CD14-positive monocyte (primary cell): ENCODE results near the gene PUM1. TPM values are rescaled to one million over a fixed set of nuclear protein-coding genes. Genes with fewer than 3 reads are reported as not detected.

Source experiments
- DNase-seq, 3 donors: peaks; one replicate each; pipeline ENCODE4 v3.0.0-alpha.2; 2011 to 2022
- H2AFZ ChIP-seq: 2 replicates; pipeline ENCODE4 v1.6.0; 2012; ENCODE audit warnings: mild to moderate bottlenecking, low read depth, low read length, inconsistent platforms; ENCODE audit not compliant: insufficient read depth, poor library complexity, severe bottlenecking
- H3K27ac ChIP-seq, 2 donors: 1 replicate in 1 of 2; 2 replicates in 1 of 2; pipeline ENCODE4 v1.5.1; 2012 to 2013; ENCODE audit warnings: low read length in 2 of 2, control low read depth in 1 of 2, inconsistent platforms in 1 of 2, low read depth in 1 of 2, mild to moderate bottlenecking in 1 of 2
- H3K27me3 ChIP-seq, 2 donors: one replicate each; pipeline versions ENCODE4 v1.6.0 to v1.6.1; 2011 to 2013; ENCODE audit warnings: low read length in 2 of 2; ENCODE audit not compliant: control insufficient read depth in 2 of 2, insufficient read depth in 2 of 2
- H3K36me3 ChIP-seq, 2 donors: replicated peaks in 1 of 2; 1 replicate in 1 of 2; 2 replicates in 1 of 2; pipeline versions ENCODE4 v1.5.1 to v1.6.1; 2012 to 2013; ENCODE audit warnings: low read length in 2 of 2, control low read depth in 1 of 2, inconsistent platforms in 1 of 2, mild to moderate bottlenecking in 1 of 2; ENCODE audit not compliant: insufficient read depth in 2 of 2, control insufficient read depth in 1 of 2
- H3K4me1 ChIP-seq, 2 donors: 1 replicate in 1 of 2; 2 replicates in 1 of 2; pipeline versions ENCODE4 v1.5.1 to v1.6.1; 2012 to 2013; ENCODE audit warnings: low read length in 2 of 2, control low read depth in 1 of 2, inconsistent platforms in 1 of 2, mild to moderate bottlenecking in 1 of 2, moderate library complexity in 1 of 2; ENCODE audit not compliant: insufficient read depth in 2 of 2, control insufficient read depth in 1 of 2
- H3K4me2 ChIP-seq: replicated peaks from 2 replicates; pipeline ENCODE3; 2012; ENCODE audit warnings: low read length, moderate library complexity, mild to moderate bottlenecking; ENCODE audit not compliant: poor library complexity, severe bottlenecking; ENCODE audit errors: extremely low read depth
- H3K4me3 ChIP-seq, 3 experiments: fragments of 200-600 bp in 1 of 3; sonication (generic) in 1 of 3; replicated peaks in 1 of 3; 1 replicate in 2 of 3; 2 replicates in 1 of 3; pipeline ENCODE4 v1.5.1; 2011 to 2013; ENCODE audit warnings: low read length in 3 of 3, mild to moderate bottlenecking in 3 of 3, control low read depth in 2 of 3, low read depth in 2 of 3, inconsistent platforms in 1 of 3, moderate library complexity in 1 of 3
- H3K79me2 ChIP-seq: 2 replicates; pipeline ENCODE4 v1.6.0; 2012; ENCODE audit warnings: mild to moderate bottlenecking, control low read depth, inconsistent platforms, low read length, moderate library complexity; ENCODE audit not compliant: insufficient read depth
- H3K9ac ChIP-seq: 2 replicates; pipeline ENCODE4 v1.6.0; 2017; ENCODE audit warnings: low read length, mild to moderate bottlenecking; ENCODE audit not compliant: insufficient read depth, poor library complexity, severe bottlenecking
- H3K9me3 ChIP-seq, 2 donors: replicated peaks in 1 of 2; 1 replicate in 1 of 2; 2 replicates in 1 of 2; pipeline versions ENCODE4 v1.5.1 to v1.6.1; 2012 to 2013; ENCODE audit warnings: low read length in 2 of 2, control low read depth in 1 of 2; ENCODE audit not compliant: control insufficient read depth in 1 of 2, insufficient read depth in 1 of 2
- H4K20me1 ChIP-seq: 2 replicates; pipeline ENCODE4 v1.6.0; 2012; ENCODE audit warnings: mild to moderate bottlenecking, low read length, control low read depth, moderate library complexity; ENCODE audit not compliant: insufficient read depth
- H3K27ac Mint-ChIP-seq, 7 donors: one replicate each; pipeline ENCODE4 v1.8.0; 2020; ENCODE audit warnings: mild to moderate bottlenecking in 7 of 7, mixed read lengths in 7 of 7, moderate library complexity in 6 of 7, inconsistent platforms in 2 of 7
- H3K27me3 Mint-ChIP-seq, 3 donors: one replicate each; pipeline ENCODE4 v1.8.0; 2021 to 2022; ENCODE audit warnings: low read depth in 3 of 3, mild to moderate bottlenecking in 3 of 3, mixed read lengths in 3 of 3, moderate library complexity in 3 of 3, inconsistent platforms in 1 of 3
- H3K36me3 Mint-ChIP-seq, 2 donors: one replicate each; pipeline ENCODE4 v1.8.0; 2020; ENCODE audit warnings: mixed read lengths in 2 of 2, inconsistent platforms in 1 of 2, mild to moderate bottlenecking in 1 of 2
- H3K4me1 Mint-ChIP-seq: one replicate; pipeline ENCODE4 v1.8.0; 2020; ENCODE audit warnings: mild to moderate bottlenecking, mixed read lengths
- H3K4me3 Mint-ChIP-seq, 2 donors: one replicate each; pipeline ENCODE4 v1.8.0; 2020; ENCODE audit warnings: mild to moderate bottlenecking in 2 of 2, mixed read lengths in 2 of 2, moderate library complexity in 1 of 2
- H3K9me3 Mint-ChIP-seq, 7 donors: one replicate each; pipeline ENCODE4 v1.8.0; 2020 to 2022; ENCODE audit warnings: mixed read lengths in 7 of 7, mild to moderate bottlenecking in 6 of 7, moderate library complexity in 6 of 7, inconsistent platforms in 2 of 7
- CTCF ChIP-seq: fragments of 200-600 bp; IDR thresholded peaks from one replicate; pipeline ENCODE4 v1.8.0; 2022; ENCODE audit warnings: antibody characterized with exemption, mild to moderate bottlenecking
- whole genome bisulfite sequencing: methylation state at CpG from one replicate; pipeline ENCODE4 v1.1.5; 2013; ENCODE audit warnings: missing lambda C conversion rate; ENCODE audit not compliant: insufficient coverage; 5-methylcytosine and 5-hydroxymethylcytosine counted together
- intact Hi-C, 2 donors: fragments of 100-400 bp; cut with micrococcal nuclease; formaldehyde crosslinking; loops; one replicate each; pipeline versions ENCODE4 v1.15.0 to v1.15.1; 2023
- polyA plus RNA-seq, 3 donors: library from polyadenylated mRNA; depleted of rRNA in 1 of 3; unstranded in 2 of 3; stranded (reverse) in 1 of 3; fragments of 300-500 nt in 2 of 3; fragments of >200 nt in 1 of 3; fragmentation: Illumina TruSeq in 2 of 3; gene quantifications; 1 replicate in 2 of 3; 2 replicates in 1 of 3; pipeline ENCODE4 v1.2.3, GENCODE V29; 2012 to 2021

Gene PUM1
- polyA plus RNA-seq, 3 donors, result 55.0 to 86.1 (median 62.4) TPM

- TF ChIP-seq CTCF, result no peak
- H4K20me1 ChIP-seq, result no peaks in the 10 kb centered on the region
- no peak overlapping the region for H2AFZ ChIP-seq
- H3K4me3 Mint-ChIP-seq, result no peak overlapping the region
- 50% methylated on average over 1 of the region's 3 CpGs for WGBS
- peaks cover 39 to 70% (median 54%) of the 10 kb centered on the region in 3 donors for H3K27me3 Mint-ChIP-seq
- H3K4me1 ChIP-seq, result peaks cover 0 to 5% of the 10 kb centered on the region in 2 donors
- no peaks in the 10 kb centered on the region for H3K79me2 ChIP-seq
- H3K4me1 Mint-ChIP-seq, result peaks cover 9% of the 10 kb centered on the region
- intact Hi-C loops, result loop anchor here in 1 of 2 donors (2.0 kb wide), 1 partner anchor 70 kb away; no protein-coding TSS in a partner anchor
- no peak overlapping the region for H3K4me3 ChIP-seq
- DNase-seq, result no peak
- no peaks in the 10 kb centered on the region for H3K36me3 ChIP-seq
- H3K9me3 ChIP-seq, result no peaks in the 10 kb centered on the region
- H3K9ac ChIP-seq, result no peak overlapping the region
- no peak overlapping the region for H3K27ac Mint-ChIP-seq
- H3K27ac ChIP-seq, result no peak overlapping the region
- peaks cover 0 to 44% of the 10 kb centered on the region in 2 donors for H3K27me3 ChIP-seq
- no peaks in the 10 kb centered on the region for H3K36me3 Mint-ChIP-seq
- H3K9me3 Mint-ChIP-seq, result peaks cover 0 to 1% (median 0%) of the 10 kb centered on the region in 7 donors
- H3K4me2 ChIP-seq, result no peak overlapping the region
Measured at GRCh38 chr1:30900931-30901560, 164.5 kb downstream of the PUM1 start.

GRCh38 chr1:30900486-30900885, 165.0 kb downstream of the PUM1 start:
- no peak overlapping the region for H3K9ac ChIP-seq
- H3K36me3 ChIP-seq, result no peaks in the 10 kb centered on the region
- H3K27me3 Mint-ChIP-seq, result peaks cover 35 to 68% (median 51%) of the 10 kb centered on the region in 3 donors
- H3K4me3 Mint-ChIP-seq, result no peak overlapping the region
- H3K9me3 Mint-ChIP-seq, result peaks cover 0 to 1% (median 0%) of the 10 kb centered on the region in 7 donors
- no peak overlapping the region for H3K4me3 ChIP-seq
- peaks cover 0 to 38% of the 10 kb centered on the region in 2 donors for H3K27me3 ChIP-seq
- H3K27ac ChIP-seq, result no peak overlapping the region
- H3K4me2 ChIP-seq, result no peak overlapping the region
- H3K27ac Mint-ChIP-seq, result no peak overlapping the region
- peaks cover 0 to 5% of the 10 kb centered on the region in 2 donors for H3K4me1 ChIP-seq
- no peaks in the 10 kb centered on the region for H3K36me3 Mint-ChIP-seq
- WGBS, result no CpG with 5 or more reads among the region's 6 CpGs
- DNase-seq, result no peak
- peaks cover 7% of the 10 kb centered on the region for H3K4me1 Mint-ChIP-seq
- intact Hi-C loops, result loop anchor here in 1 of 2 donors (2.0 kb wide), 1 partner anchor 70 kb away; no protein-coding TSS in a partner anchor
- no peak for TF ChIP-seq CTCF
- H2AFZ ChIP-seq, result no peak overlapping the region
- H3K79me2 ChIP-seq, result no peaks in the 10 kb centered on the region
- H3K9me3 ChIP-seq, result no peaks in the 10 kb centered on the region
- H4K20me1 ChIP-seq, result no peaks in the 10 kb centered on the region
